SK-MEL-5 (cell line): ENCODE data around the gene CTNNBL1. TPM values are rescaled to one million over a fixed set of nuclear protein-coding genes. Genes with fewer than 3 reads are reported as not detected.
"Not testable (repeated sequence)": the region's sequence is repeated elsewhere in the genome, so short reads cannot be mapped to it uniquely, and the experiment has no call there.

Source experiments
- DNase-seq: peaks from one replicate; pipeline ENCODE4 v3.0.0-alpha.2; 2016; ENCODE audit warnings: low read depth, low spot score
- in situ Hi-C: cut with HindIII; loops from 2 replicates; pipeline ENCODE4 v1.10.0; 2016; ENCODE audit warnings: low sequenced_read_pairs, high pct_unique_total_duplicates, low pct_unique_long_range_greater_than_20kb
- total RNA-seq: library from RNA; depleted of rRNA; stranded (reverse); fragments of >200 nt; shearing (Covaris generic); gene quantifications from 2 replicates; pipeline ENCODE4 v1.2.3, GENCODE V29; 2014

The CTNNBL1 gene
- total RNA-seq, 1 experiment from 2014 or later: 38.7 TPM

DNA sequence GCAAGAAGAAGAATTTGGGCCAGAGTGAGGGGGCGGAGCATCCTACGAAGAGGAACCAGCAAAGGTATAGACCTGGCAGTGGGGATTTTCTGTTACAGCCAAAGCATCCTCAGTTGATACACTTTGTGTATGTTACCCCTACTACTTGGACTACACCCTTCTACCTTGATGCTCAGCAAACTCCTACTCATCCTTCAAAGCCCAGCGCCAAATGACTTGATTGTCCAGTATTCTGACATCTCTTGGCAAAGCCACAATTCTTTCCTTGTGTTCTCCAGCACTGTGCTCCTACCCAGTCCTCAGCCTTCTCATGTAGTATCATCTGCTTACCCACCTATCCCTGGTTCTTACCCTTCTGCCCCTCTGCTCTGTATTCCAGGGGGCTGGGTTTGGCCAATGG, 21.7 kb upstream of the CTNNBL1 start:
- in situ Hi-C loops: no loop called here
- no peak for DNase-seq

DNA sequence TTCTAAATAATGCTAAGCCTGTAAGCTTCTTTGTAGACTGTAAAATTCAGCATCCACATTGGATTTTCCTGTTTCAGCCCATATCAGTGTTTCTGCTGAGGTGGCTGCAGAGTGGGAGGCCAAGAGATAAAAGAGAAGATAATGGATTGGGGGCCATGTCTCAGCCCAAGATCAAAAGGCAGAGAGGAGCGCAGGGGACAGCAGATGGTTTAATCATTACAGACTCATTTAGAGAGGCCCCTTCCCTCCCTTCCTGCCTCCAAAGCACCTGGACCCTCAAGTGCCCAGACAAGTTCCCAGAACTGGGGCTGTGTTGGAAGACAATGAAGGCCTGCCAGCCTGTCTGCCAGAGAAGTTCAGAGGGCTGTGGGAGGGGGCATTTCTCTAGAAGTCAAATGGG, 20.4 kb upstream of the CTNNBL1 start:
- in situ Hi-C loops: no loop called here
- no peak for DNase-seq

DNA sequence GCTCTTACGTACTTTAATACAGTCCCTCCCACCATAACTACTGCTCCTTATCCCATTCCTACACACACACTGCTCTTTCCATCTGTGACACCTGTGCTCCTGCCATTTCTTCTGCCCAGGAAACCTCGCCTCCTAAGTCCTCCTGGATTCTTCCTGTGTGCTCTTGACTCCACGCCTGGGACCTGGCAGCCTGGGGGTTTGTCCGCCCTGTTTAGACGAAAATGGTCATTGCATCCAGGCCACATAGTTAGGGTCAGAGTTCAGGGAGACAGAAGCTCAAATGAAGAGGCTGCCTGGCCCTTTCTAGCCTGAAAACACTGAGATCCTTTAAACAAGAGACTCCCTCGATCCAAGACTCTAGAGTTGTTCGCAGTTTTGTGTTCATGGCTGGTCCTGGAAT, 17.4 kb upstream of the CTNNBL1 start:
- in situ Hi-C loops: no loop called here
- no peak for DNase-seq

DNA sequence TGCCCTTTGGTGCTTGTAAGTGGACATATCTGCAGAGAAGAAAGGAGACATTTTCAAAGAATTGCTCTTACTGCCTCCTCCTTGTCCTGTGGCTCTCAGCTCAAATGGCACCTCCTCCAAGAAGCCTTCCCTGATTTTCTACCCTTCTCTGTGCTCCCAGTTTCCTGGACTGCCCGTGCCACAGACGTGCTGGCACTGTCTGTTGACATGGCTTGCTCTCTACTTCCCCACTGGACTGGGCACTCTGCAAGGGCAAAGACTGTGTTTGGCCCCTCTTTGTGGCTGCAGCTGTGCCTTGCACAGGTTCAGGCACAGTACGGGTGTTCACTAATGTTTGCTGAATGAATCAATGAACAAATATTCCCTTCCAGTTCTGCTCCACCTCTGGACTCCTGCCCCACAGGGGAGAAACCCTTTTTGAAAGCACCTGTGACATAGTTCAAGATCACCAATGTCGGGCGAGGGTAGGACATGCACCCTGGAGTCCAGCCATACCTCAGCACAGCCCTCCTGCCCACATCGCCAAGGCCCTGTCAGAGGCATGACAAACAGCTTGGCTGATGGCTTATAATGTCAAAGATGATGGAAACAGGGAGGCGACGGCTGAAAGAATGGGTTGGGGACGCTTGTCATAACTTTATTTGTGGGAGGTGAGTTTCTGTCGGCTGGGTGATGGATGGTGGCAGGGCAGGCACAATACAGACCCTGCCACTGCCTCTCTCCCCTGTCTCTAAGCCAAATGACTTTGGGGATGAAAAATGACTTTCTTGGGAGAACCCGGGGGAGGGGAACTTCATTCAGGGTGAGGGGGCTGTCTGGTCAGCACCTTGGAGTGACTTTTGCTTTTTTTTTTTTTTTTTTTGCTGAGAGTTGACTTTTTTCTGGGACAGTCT, 15.6 kb upstream of the CTNNBL1 start:
- in situ Hi-C loops: no loop called here
- DNase-seq: no peak

DNA sequence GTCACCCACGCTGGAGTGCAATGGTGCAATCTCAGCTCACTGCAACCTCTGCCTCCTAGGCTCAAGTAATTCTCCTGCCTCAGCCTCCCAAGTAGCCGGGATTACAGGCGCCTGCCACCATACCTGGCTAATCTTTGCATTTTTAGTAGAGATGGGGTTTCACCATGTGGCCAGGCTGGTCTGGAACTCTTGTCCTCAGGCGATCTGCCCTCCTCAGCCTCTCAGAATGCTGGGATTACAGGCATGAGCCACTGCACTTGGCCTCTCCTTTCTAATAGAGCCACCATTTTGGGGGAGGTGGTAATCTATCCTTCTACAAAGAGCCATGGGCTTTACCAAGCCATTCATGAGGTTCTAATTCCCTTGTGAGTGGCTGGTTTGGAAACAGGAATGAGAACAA, 14.1 kb upstream of the CTNNBL1 start:
- in situ Hi-C loops: not testable (repeated sequence)
- DNase-seq: peak; percentile 27

DNA sequence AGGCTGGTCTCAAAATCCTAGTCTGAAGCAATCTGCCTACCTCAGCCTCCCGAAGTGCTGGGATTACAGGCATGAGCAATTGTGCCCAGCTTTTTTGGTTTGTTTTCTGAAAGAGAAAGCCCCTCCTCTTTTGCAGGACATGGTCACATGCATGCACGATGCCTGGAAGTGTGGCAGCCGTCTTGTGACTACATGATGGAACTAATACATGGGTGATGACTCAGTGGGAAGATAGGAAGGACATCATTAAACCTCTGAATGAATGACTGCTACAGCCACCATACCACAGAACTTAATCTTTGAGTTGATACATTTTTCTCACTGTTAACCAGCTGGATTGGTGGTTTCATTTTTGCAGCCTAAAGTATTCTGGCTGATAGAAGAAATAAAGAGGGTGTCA, 13.4 kb upstream of the CTNNBL1 start:
- peak; percentile 73 for DNase-seq

DNA sequence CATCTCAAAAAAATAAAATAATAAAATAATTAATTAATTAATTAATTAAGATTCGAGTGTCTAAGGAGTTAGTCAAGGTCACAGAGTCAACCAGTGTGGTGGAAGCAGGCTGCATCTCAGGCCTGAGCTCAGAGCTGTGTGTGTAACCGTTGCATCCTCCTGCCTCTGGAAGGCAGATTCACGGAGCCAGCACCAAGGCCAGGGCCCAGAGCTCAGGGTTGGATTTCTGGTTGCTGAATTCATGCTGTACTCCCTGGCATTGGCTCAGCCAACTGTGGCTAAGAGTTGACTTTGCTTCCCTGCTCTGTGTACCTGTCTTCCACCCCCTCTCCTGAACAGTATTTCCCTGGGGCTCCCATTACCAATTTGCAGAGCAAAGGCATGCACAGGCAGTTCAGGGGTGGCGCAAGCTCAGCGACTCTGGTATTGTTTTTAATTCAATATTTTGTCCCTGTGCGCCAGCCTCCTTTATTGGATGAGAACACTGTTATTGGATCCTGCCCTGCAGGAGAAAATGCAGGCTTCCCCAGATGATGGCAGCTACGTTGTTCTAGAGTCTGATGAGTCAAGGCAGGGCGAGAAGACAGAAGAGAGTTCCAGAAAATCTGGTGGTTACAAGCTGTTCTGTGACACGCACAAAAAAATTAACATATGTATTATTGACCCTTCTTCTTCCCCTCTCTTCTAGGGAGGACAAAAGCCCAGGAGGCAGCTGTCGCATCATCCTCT, 12.3 kb upstream of the CTNNBL1 start:
- in situ Hi-C loops: no loop called here
- no peak for DNase-seq

More for the DNA sequence above, 13.4 kb upstream of the CTNNBL1 start:
- in situ Hi-C loops: no loop called here

DNA sequence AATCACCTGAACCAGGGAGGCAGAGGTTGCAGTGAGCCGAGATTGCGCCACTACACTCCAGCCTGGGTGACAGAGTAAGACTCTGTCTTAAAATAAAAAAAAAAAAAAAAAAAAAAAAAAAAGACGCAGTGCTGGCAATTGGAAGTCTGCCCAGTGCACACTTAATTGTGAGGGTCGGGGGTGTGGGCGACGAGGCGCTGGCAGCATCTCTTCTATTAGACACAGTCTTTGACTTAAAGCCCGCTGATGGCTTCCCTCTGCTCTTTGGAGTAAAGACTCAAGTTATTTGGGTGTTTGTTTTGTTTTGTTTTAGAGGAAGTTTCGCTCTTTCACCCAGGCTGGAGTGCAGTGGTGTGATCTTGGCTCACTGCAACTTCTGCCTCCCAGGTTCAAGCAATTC, 10.7 kb upstream of the CTNNBL1 start:
- in situ Hi-C loops, DNase-seq: not testable (repeated sequence)

DNA sequence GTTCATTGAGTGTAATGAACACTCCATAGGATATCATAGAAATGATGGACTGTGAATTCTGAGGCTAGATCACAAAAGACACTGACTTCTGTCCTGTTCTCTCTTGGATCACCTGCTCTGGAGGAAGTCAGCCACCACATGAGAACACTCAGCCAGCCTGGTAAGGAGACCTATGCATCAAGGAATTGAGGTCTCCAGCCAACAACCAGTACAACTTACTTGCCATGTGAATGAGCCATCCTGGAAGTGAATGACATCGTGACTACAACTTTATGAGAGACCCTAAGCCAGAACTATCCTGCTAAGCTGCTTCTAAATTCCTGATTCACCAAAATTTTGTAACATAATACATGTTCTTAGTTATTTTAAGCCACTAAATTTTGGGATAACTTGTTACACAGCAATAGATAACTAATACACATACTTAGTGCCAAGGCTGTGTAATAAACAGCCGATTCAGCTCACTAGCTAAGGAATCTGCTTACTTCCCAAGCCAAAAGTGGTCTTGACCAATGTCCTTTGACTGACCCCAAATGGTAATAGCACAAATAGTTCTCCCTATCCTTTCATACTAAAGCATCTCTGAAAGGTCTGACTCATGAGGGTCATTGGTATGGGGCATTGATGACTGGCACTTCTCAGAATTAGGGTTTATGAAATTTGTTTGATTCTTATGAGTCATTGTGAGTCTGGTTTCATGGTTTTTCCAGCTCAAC, 6.9 kb upstream of the CTNNBL1 start:
- no peak for DNase-seq
- in situ Hi-C loops: no loop called here

DNA sequence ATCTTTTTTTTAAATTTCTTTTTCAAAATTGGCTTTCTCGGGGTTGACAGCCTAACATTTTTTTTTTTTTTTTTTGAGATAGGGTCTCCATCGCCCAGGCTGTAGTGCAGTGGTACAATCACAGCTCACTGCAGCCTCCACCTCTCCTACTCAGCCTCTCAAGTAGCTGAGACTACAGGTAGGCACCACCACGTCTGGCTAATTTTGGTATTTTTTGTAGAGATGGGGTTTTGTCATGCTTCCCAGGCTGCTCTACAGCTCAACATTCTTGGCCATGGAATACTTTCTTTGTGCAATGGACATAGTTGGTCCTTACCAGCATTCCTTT, 6.4 kb upstream of the CTNNBL1 start:
- in situ Hi-C loops: no loop called here
- DNase-seq: no peak

DNA sequence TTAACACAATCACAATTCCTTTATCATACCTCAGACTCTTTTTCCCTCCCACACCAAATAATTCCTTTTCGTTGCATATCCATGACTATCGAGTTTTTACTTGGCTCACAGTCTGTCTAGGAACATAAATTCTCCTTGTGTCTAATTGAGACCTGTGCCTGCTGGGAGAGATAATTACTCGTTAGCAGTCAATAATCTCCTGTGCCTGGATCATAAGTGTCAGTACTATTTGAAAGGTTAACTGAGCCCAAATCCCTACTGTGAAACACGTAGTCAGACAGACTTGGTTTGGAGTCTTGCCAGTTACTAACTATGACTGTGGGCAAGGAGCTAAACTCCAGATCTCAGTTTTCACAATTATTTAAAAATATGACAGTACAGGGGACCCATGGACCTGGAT, 5.7 kb upstream of the CTNNBL1 start:
- no peak for DNase-seq
- in situ Hi-C loops: no loop called here

DNA sequence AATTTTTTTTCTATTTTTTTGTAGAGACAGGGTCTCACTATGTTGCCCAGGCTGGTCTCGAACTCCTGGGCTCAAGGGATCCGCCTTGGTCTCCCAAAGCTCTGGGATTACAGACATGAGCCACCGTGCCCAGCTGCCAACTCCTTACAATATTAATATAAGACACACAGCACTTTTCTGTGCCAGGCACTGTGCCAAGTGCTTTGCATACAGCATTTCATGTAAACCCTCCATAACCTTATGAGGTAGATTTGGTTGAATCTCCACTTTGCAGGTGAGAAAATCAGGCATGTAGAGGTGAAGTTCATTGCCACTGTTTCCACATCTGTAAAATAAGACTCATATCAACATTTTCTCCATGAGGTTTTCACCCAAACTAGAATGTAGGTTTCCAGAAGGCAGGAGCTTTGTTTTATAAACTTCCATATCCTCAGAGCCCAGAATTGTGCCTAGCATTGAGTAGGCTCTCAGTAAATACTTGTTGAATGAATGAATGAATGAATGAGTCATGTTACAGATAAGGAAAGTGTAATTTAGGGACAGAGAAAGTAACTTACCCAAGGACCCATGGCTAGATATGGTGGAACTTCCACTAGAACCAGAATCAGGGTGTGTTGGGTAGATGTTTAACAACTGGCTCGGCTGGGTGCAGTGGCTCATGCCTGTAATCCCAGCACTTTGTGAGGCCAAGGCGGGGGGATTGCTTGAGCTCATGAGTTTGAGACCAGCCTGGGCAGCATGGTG, 3.0 kb upstream of the CTNNBL1 start:
- in situ Hi-C loops: no loop called here
- DNase-seq: no peak

DNA sequence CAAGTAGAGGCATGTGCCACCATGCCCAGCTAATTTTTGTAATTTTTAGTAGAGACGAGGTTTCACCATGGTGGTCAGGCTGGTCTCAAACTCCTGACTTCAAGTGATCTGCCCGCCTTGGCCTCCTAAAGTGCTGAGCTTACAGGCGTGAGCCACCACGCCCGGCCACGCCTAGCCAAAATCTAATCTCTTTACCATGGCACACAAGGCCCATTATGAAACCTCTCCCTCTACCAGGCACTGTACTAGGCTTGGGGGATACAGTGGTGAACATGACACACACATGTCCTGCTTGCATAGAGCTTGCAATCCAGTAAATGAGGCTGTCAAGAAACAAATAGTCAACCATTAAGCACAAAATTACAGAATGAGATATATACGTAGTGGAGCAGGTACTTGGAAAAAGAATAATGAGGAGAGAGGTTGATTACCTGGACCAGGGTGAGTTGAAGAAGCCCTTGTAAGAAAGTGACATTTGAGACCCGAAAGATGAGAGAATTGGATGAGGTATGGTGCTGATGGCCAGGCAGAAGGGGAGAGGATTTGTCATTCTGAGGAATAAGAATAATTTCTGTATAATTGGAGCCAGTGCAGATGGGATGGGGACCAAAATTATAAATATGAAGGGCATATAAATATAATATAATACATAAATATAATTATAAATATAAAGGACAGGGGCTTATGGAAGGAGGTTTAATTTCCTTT, 1.2 kb upstream of the CTNNBL1 start:
- in situ Hi-C loops: no loop called here
- DNase-seq: no peak

DNA sequence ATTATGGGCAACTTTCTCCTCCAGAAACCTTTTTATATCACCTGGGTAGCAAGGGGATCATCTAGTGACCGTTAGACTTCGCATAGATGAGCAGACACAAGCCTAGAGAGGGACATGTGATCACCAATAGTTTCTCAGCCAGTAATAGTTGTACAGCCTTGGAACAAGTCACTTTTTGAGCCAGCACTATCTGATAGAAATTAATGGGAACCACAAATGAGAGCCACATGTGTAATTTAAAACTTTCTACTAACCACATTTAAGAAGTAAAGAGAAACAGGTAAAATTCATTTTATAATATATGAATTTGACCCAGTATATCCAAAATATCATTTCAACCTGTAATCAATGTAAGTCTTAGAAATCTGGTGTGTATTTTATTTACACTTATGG, 592 bp upstream of the CTNNBL1 start:
- in situ Hi-C loops: no loop called here
- DNase-seq: no peak

DNA sequence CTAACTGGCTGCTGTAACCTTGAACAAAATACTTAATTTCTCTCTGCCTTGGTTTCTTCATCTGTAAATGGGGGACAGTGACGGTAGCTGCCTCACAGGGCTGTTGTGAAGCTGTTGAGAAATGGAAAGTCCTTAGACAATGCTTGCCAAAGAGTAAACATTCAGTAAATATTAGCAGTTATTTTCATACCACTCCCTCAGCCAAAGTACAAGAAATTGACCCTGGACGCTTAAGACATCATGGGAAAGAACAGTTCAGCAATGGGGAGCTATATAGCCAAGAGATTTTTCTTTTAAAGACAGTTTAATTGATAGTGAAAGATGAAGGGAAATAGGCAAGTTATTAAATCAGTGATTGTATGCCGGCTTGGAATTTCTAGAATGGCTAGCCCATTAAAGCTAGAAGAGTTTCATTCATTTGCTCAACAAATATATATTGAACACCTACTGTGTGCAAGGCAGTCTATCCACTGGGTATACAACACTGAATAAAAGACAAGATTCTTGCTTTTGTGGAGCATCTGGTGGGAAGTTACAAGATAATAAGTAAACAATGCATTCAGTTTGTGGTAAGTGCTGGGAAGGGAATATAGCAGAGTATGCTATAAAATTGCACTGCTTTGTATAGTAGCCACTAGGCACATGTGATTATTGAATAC, 2.0 kb downstream of the CTNNBL1 start:
- DNase-seq: no peak
- in situ Hi-C loops: no loop called here

DNA sequence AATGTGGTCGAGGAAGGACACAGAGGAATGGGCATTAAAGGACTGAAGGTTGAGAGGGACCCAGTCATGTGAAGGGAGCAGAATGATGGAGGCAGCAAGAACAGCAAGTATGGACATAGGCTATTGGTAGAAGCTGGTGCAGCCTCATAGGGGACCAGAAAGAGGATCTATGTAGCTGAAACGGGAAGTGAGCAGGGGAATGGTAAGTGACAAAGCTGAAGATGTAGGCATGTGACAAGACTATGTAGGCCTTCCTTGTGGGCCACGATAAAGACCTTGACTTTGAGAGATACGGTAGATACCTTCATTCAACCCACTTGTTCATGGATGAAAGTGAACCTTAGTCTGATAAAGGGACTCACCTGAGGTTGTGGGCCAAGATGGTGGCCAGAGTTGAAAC, 3.5 kb downstream of the CTNNBL1 start:
- no peak for DNase-seq
- in situ Hi-C loops: no loop called here

DNA sequence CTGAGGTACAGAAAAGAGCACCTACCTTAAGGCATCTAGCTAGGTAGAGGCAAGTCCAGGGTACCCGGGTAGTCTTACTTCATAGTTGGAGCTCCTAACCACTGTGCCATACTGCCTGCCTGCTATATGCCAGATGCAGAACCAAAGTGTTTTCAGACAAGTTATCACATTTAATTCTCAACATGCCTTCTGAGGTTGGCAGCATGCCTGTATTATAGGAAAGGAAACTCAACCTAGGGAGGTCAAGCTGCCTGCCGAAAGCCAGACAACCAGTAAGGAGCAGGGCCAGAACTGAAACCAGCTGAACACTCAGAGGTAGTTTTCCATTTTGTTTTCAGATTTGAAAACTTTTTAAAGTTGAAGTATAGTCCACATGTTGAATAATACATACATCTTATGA, 5.4 kb downstream of the CTNNBL1 start:
- in situ Hi-C loops: no loop called here
- no peak for DNase-seq
